ENCODE measurements around the gene TOGARAM2. TPM values are rescaled to one million over a fixed set of nuclear protein-coding genes. Genes with fewer than 3 reads are reported as not detected.

The TOGARAM2 gene
- total and polyA plus RNA-seq, 2 experiments from 2014 or later = 1.8 TPM

DNA sequence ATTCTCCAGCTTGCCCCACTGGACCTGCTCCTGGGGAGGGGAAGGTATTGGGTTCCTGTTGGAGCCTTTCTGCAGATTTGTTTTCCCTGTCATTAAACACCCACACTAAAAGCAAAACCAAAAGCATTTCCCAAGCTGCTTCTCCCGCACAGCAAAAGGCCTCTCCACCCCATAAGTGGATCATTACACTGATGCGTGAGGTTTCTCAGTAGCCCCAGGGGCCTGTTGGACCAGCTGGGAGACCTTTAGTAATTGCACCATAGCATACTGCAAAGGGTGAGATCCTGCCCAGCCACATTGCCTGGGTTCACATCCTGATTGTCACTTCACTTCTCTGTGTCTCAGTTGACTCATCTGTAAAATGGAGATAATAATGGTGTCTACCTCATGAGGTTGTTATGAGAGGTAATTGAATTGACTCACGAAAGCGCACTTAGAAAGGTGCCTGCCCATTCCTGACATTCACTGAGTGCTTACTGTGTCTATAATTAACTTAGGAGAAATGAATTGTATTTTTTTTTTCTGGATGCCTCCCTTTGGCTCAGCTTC is 43.9 kb downstream of the TOGARAM2 start (continued):
- TF ChIP-seq, protein P1, sequence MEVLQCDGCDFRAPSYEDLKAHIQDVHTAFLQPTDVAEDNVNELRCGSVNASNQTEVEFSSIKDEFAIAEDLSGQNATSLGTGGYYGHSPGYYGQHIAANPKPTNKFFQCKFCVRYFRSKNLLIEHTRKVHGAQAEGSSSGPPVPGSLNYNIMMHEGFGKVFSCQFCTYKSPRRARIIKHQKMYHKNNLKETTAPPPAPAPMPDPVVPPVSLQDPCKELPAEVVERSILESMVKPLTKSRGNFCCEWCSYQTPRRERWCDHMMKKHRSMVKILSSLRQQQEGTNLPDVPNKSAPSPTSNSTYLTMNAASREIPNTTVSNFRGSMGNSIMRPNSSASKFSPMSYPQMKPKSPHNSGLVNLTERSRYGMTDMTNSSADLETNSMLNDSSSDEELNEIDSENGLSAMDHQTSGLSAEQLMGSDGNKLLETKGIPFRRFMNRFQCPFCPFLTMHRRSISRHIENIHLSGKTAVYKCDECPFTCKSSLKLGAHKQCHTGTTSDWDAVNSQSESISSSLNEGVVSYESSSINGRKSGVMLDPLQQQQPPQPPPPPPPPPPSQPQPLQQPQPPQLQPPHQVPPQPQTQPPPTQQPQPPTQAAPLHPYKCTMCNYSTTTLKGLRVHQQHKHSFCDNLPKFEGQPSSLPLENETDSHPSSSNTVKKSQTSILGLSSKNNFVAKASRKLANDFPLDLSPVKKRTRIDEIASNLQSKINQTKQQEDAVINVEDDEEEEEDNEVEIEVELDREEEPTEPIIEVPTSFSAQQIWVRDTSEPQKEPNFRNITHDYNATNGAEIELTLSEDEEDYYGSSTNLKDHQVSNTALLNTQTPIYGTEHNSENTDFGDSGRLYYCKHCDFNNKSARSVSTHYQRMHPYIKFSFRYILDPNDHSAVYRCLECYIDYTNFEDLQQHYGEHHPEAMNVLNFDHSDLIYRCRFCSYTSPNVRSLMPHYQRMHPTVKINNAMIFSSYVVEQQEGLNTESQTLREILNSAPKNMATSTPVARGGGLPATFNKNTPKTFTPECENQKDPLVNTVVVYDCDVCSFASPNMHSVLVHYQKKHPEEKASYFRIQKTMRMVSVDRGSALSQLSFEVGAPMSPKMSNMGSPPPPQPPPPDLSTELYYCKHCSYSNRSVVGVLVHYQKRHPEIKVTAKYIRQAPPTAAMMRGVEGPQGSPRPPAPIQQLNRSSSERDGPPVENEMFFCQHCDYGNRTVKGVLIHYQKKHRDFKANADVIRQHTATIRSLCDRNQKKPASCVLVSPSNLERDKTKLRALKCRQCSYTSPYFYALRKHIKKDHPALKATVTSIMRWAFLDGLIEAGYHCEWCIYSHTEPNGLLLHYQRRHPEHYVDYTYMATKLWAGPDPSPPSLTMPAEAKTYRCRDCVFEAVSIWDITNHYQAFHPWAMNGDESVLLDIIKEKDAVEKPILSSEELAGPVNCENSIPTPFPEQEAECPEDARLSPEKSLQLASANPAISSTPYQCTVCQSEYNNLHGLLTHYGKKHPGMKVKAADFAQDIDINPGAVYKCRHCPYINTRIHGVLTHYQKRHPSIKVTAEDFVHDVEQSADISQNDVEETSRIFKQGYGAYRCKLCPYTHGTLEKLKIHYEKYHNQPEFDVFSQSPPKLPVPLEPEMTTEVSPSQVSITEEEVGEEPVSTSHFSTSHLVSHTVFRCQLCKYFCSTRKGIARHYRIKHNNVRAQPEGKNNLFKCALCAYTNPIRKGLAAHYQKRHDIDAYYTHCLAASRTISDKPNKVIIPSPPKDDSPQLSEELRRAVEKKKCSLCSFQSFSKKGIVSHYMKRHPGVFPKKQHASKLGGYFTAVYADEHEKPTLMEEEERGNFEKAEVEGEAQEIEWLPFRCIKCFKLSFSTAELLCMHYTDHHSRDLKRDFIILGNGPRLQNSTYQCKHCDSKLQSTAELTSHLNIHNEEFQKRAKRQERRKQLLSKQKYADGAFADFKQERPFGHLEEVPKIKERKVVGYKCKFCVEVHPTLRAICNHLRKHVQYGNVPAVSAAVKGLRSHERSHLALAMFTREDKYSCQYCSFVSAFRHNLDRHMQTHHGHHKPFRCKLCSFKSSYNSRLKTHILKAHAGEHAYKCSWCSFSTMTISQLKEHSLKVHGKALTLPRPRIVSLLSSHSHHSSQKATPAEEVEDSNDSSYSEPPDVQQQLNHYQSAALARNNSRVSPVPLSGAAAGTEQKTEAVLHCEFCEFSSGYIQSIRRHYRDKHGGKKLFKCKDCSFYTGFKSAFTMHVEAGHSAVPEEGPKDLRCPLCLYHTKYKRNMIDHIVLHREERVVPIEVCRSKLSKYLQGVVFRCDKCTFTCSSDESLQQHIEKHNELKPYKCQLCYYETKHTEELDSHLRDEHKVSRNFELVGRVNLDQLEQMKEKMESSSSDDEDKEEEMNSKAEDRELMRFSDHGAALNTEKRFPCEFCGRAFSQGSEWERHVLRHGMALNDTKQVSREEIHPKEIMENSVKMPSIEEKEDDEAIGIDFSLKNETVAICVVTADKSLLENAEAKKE (CRISPR knock-in tag; IDR thresholded peaks at IDR 0.05) = no peak
- TF ChIP-seq, protein P2, sequence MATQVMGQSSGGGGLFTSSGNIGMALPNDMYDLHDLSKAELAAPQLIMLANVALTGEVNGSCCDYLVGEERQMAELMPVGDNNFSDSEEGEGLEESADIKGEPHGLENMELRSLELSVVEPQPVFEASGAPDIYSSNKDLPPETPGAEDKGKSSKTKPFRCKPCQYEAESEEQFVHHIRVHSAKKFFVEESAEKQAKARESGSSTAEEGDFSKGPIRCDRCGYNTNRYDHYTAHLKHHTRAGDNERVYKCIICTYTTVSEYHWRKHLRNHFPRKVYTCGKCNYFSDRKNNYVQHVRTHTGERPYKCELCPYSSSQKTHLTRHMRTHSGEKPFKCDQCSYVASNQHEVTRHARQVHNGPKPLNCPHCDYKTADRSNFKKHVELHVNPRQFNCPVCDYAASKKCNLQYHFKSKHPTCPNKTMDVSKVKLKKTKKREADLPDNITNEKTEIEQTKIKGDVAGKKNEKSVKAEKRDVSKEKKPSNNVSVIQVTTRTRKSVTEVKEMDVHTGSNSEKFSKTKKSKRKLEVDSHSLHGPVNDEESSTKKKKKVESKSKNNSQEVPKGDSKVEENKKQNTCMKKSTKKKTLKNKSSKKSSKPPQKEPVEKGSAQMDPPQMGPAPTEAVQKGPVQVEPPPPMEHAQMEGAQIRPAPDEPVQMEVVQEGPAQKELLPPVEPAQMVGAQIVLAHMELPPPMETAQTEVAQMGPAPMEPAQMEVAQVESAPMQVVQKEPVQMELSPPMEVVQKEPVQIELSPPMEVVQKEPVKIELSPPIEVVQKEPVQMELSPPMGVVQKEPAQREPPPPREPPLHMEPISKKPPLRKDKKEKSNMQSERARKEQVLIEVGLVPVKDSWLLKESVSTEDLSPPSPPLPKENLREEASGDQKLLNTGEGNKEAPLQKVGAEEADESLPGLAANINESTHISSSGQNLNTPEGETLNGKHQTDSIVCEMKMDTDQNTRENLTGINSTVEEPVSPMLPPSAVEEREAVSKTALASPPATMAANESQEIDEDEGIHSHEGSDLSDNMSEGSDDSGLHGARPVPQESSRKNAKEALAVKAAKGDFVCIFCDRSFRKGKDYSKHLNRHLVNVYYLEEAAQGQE (IDR thresholded peaks at IDR 0.05; ENCODE audit: unreplicated experiment) = no peak
- TF ChIP-seq NANOG (IDR thresholded peaks at IDR 0.05; ENCODE audit: borderline replicate concordance) (no peak), JUNB (IDR thresholded peaks at IDR 0.05; ENCODE audit: unreplicated experiment) (no peak)

DNA sequence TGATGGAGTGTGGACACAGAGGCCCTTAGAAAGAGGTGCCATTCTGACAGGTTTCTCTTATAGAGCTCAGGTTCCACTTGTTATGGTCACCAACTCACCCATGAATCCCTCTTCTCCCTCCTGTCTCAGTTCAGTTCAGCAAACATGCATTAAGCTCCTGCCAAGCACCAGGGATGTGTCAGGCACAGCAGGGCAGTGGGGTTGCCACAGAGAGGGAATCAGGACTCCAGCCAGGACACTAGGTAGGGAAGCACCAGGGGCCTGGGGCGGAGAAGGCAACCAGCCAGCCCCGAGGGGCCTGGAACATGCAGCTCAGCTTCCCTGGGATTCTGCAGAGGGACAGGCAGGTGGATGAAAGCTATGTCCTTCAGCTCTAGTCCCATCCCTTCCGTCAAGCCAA is 44.6 kb downstream of the TOGARAM2 start:
- no peak overlapping the region for H3K27ac Mint-ChIP-seq
- no peaks in the 10 kb centered on the region for H3K4me1 Mint-ChIP-seq

More for the DNA sequence above, 44.6 kb downstream of the TOGARAM2 start:
- Mint-ChIP-seq H3K9me3 (no peaks in the 10 kb centered on the region), H3K27me3 (ENCODE audit: insufficient read depth, low read depth, poor library complexity) (peaks cover 4% of the 10 kb centered on the region), H3K36me3 (ENCODE audit: low read depth) (no peaks in the 10 kb centered on the region), H3K4me3 (no peak overlapping the region)
- no peaks in the 10 kb centered on the region for H3K36me3 ChIP-seq (ENCODE audit: insufficient read depth)
- no peak overlapping the region for H3K27ac ChIP-seq (ENCODE audit: low read depth)
- no peaks in the 10 kb centered on the region for H4K20me1 ChIP-seq (replicated peaks; ENCODE audit: insufficient read depth)
- ATAC-seq = no peak
- no peak overlapping the region for H3K4me3 ChIP-seq
- H3F3A ChIP-seq (replicated peaks; ENCODE audit: low read depth) = no peaks in the 10 kb centered on the region
- H3K9me2 ChIP-seq (ENCODE audit: insufficient read depth) = no peaks in the 10 kb centered on the region
- TF ChIP-seq JUNB (IDR thresholded peaks at IDR 0.05; ENCODE audit: unreplicated experiment) (no peak), ZNF331 (CRISPR knock-in tag; IDR thresholded peaks at IDR 0.05; ENCODE audit: low read depth) (no peak), STAT1 (IDR thresholded peaks at IDR 0.05; ENCODE audit: unreplicated experiment) (no peak), EZH2 (IDR thresholded peaks at IDR 0.05; ENCODE audit: low read depth, unreplicated experiment) (no peak), NANOG (IDR thresholded peaks at IDR 0.05; ENCODE audit: borderline replicate concordance) (no peak), ZNF114 (CRISPR knock-in tag; IDR thresholded peaks at IDR 0.05) (no peak)
- TF ChIP-seq, protein P3, sequence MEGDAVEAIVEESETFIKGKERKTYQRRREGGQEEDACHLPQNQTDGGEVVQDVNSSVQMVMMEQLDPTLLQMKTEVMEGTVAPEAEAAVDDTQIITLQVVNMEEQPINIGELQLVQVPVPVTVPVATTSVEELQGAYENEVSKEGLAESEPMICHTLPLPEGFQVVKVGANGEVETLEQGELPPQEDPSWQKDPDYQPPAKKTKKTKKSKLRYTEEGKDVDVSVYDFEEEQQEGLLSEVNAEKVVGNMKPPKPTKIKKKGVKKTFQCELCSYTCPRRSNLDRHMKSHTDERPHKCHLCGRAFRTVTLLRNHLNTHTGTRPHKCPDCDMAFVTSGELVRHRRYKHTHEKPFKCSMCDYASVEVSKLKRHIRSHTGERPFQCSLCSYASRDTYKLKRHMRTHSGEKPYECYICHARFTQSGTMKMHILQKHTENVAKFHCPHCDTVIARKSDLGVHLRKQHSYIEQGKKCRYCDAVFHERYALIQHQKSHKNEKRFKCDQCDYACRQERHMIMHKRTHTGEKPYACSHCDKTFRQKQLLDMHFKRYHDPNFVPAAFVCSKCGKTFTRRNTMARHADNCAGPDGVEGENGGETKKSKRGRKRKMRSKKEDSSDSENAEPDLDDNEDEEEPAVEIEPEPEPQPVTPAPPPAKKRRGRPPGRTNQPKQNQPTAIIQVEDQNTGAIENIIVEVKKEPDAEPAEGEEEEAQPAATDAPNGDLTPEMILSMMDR (conservative IDR thresholded peaks at IDR 0.05; ENCODE audit: low read depth in 2 of 2) = no peak
- TF ChIP-seq, protein P2 (IDR thresholded peaks at IDR 0.05; ENCODE audit: unreplicated experiment) = no peak
- H3K79me2 ChIP-seq (replicated peaks; ENCODE audit: insufficient read depth) = no peaks in the 10 kb centered on the region
- no peaks in the 10 kb centered on the region for H3K27me3 ChIP-seq (ENCODE audit: insufficient read depth)
- H3K4me2 ChIP-seq = no peak overlapping the region
- DNase-seq (ENCODE audit: low spot score) = no peak
- H3K4me1 ChIP-seq (ENCODE audit: insufficient read depth) = no peaks in the 10 kb centered on the region
- H2AFZ ChIP-seq = no peak overlapping the region

Measured in GM23338 (cell line).